H1 (cell line): ENCODE measurements around the gene CACNA1C. TPM values are rescaled to one million over a fixed set of nuclear protein-coding genes. Genes with fewer than 3 reads are reported as not detected.

ENCODE experiments used
- CTCF ChIA-PET: fragments of 300-600 bp; sonication (Branson Sonifier 250); formaldehyde crosslinking; loops from one replicate; lab custom pipeline; 2021; ENCODE audit not compliant: partially characterized antibody; lab: Charles Lee
- POLR2A ChIA-PET: fragments of 300-600 bp; sonication (Branson Sonifier 250); formaldehyde crosslinking; loops from one replicate; lab custom pipeline; 2021; ENCODE audit warnings: inconsistent platforms; ENCODE audit not compliant: partially characterized antibody; lab: Charles Lee
- DNase-seq, 2 experiments: peaks; one replicate each; pipeline versions ENCODE4 v3.0.0 to v3.0.0-alpha.2; 2010 to 2022; ENCODE audit warnings: low spot score in 2 of 2, low read depth in 1 of 2, mixed read lengths in 1 of 2
- FAIRE-seq: peaks from 2 replicates; lab custom pipeline; 2011; peaks lifted over from hg19 to GRCh38; lab: Jason Lieb, UNC
- H2AFZ ChIP-seq: 2 replicates; pipeline ENCODE4 v1.8.1; 2012; ENCODE audit warnings: low read length, inconsistent platforms
- H2AK5ac ChIP-seq: 2 replicates; pipeline ENCODE4 v1.6.1; 2013; ENCODE audit warnings: low read depth, low read length
- H2BK120ac ChIP-seq: replicated peaks from 2 replicates; pipeline ENCODE3; 2013; ENCODE audit warnings: low read depth, low read length, inconsistent platforms
- H2BK12ac ChIP-seq: 2 replicates; pipeline ENCODE4 v1.6.1; 2013; ENCODE audit warnings: low read depth, low read length
- H2BK15ac ChIP-seq: 2 replicates; pipeline ENCODE4 v1.6.1; 2013; ENCODE audit warnings: low read length
- H2BK20ac ChIP-seq: 2 replicates; pipeline ENCODE4 v1.6.1; 2013; ENCODE audit warnings: low read length
- H2BK5ac ChIP-seq: 2 replicates; pipeline ENCODE4 v1.6.1; 2013; ENCODE audit warnings: low read depth, low read length
- H3K14ac ChIP-seq: 2 replicates; pipeline ENCODE4 v1.6.1; 2013; ENCODE audit warnings: inconsistent platforms; ENCODE audit not compliant: insufficient read length
- H3K18ac ChIP-seq: 2 replicates; pipeline ENCODE4 v1.6.1; 2013; ENCODE audit warnings: low read length; ENCODE audit errors: extremely low read depth
- H3K23ac ChIP-seq: 2 replicates; pipeline ENCODE4 v1.6.1; 2013; ENCODE audit warnings: inconsistent platforms; ENCODE audit not compliant: insufficient read length
- H3K23me2 ChIP-seq: 2 replicates; pipeline ENCODE4 v1.6.1; 2013; ENCODE audit warnings: low read depth, low read length
- H3K27ac ChIP-seq: 2 replicates; pipeline ENCODE4 v1.6.1; 2011; ENCODE audit warnings: low read depth, low read length, inconsistent platforms
- H3K27me3 ChIP-seq, 4 experiments: replicated peaks in 1 of 4; 1 replicate in 1 of 4; 2 replicates in 3 of 4; pipeline versions ENCODE4 v1.6.1 to v1.8.1; 2011 to 2013; ENCODE audit warnings: low read length in 3 of 4, mild to moderate bottlenecking in 3 of 4, inconsistent platforms in 2 of 4, mixed read lengths in 2 of 4, moderate library complexity in 1 of 4; ENCODE audit not compliant: control insufficient read depth in 3 of 4, insufficient read depth in 3 of 4; ENCODE audit errors: extremely low read depth in 1 of 4
- H3K36me3 ChIP-seq, 4 experiments: 2 replicates each; pipeline versions ENCODE4 v1.6.1 to v1.8.1; 2011 to 2013; ENCODE audit warnings: mild to moderate bottlenecking in 4 of 4, low read length in 3 of 4, moderate library complexity in 2 of 4, control low read depth in 1 of 4, inconsistent platforms in 1 of 4; ENCODE audit not compliant: insufficient read depth in 4 of 4, control insufficient read depth in 2 of 4
- H3K4ac ChIP-seq: replicated peaks from 2 replicates; pipeline ENCODE3; 2013; ENCODE audit warnings: low read length, low read depth, mixed read lengths, inconsistent platforms; ENCODE audit not compliant: insufficient read length
- H3K4me1 ChIP-seq, 4 experiments: replicated peaks in 1 of 4; 1 replicate in 1 of 4; 2 replicates in 3 of 4; pipeline versions ENCODE4 v1.6.1 to v1.8.1; 2011 to 2013; ENCODE audit warnings: low read length in 3 of 4, inconsistent platforms in 2 of 4, mixed read lengths in 1 of 4; ENCODE audit not compliant: insufficient read depth in 4 of 4, control insufficient read depth in 3 of 4
- H3K4me2 ChIP-seq, 2 experiments: 2 replicates each; pipeline versions ENCODE4 v1.6.1 to v1.8.1; 2011 to 2013; ENCODE audit warnings: low read depth in 2 of 2, low read length in 2 of 2, control low read depth in 1 of 2, inconsistent platforms in 1 of 2, mild to moderate bottlenecking in 1 of 2; ENCODE audit not compliant: insufficient read depth in 1 of 2
- H3K4me3 ChIP-seq, 4 experiments: fragments of 200-600, 300-600 bp in 1 of 4; sonication (generic), shearing (Covaris generic), sonication (Bioruptor Twin) in 1 of 4; 2 replicates each; pipeline versions ENCODE4 v1.5.1 to v1.8.1; 2011 to 2016; ENCODE audit warnings: low read length in 4 of 4, low read depth in 3 of 4, control low read depth in 2 of 4, inconsistent platforms in 2 of 4, mild to moderate bottlenecking in 2 of 4, mixed read lengths in 1 of 4, moderate library complexity in 1 of 4; ENCODE audit not compliant: insufficient read depth in 2 of 4; ENCODE audit errors: extremely low read depth in 1 of 4
- H3K56ac ChIP-seq: replicated peaks from 2 replicates; pipeline ENCODE3; 2013; ENCODE audit warnings: low read depth, mild to moderate bottlenecking, mixed read lengths, low read length, inconsistent platforms; ENCODE audit not compliant: insufficient read length
- H3K79me1 ChIP-seq: 2 replicates; pipeline ENCODE4 v1.6.1; 2013; ENCODE audit warnings: low read depth, low read length, control low read depth
- H3K79me2 ChIP-seq, 2 experiments: 2 replicates each; pipeline versions ENCODE4 v1.6.1 to v1.8.1; 2012 to 2013; ENCODE audit warnings: low read length in 2 of 2, mild to moderate bottlenecking in 2 of 2, inconsistent platforms in 1 of 2; ENCODE audit not compliant: insufficient read depth in 2 of 2, control insufficient read depth in 1 of 2
- H3K9ac ChIP-seq, 4 experiments: replicated peaks in 1 of 4; 1 replicate in 1 of 4; 2 replicates in 3 of 4; pipeline versions ENCODE4 v1.6.1 to v1.8.1; 2011 to 2013; ENCODE audit warnings: low read depth in 3 of 4, low read length in 3 of 4, control low read depth in 2 of 4, mild to moderate bottlenecking in 2 of 4, moderate library complexity in 2 of 4, inconsistent platforms in 1 of 4; ENCODE audit errors: extremely low read depth in 1 of 4
- H3K9me3 ChIP-seq, 2 experiments: 2 replicates each; pipeline versions ENCODE4 v1.6.1 to v1.8.1; 2012 to 2013; ENCODE audit warnings: mild to moderate bottlenecking in 2 of 2, moderate library complexity in 2 of 2, control low read depth in 1 of 2, inconsistent platforms in 1 of 2, low read depth in 1 of 2, low read length in 1 of 2, mixed read lengths in 1 of 2; ENCODE audit not compliant: insufficient read depth in 2 of 2
- H4K20me1 ChIP-seq, 2 experiments: replicated peaks in 1 of 2; 2 replicates each; pipeline versions ENCODE3 to v1.8.1; 2011 to 2013; ENCODE audit warnings: inconsistent platforms in 2 of 2, low read length in 2 of 2, mild to moderate bottlenecking in 1 of 2; ENCODE audit not compliant: insufficient read depth in 2 of 2, control insufficient read depth in 1 of 2
- H4K5ac ChIP-seq: 2 replicates; pipeline ENCODE4 v1.6.1; 2013; ENCODE audit warnings: low read length, low read depth, mixed read lengths, inconsistent platforms; ENCODE audit not compliant: insufficient read length
- H4K8ac ChIP-seq: 2 replicates; pipeline ENCODE4 v1.8.0; 2013; ENCODE audit warnings: mild to moderate bottlenecking, moderate library complexity, low read length, inconsistent platforms; ENCODE audit not compliant: insufficient read depth; ENCODE audit errors: extremely low read depth
- H4K91ac ChIP-seq: replicated peaks from 2 replicates; pipeline ENCODE3; 2013; ENCODE audit warnings: low read length, mixed read lengths, inconsistent platforms; ENCODE audit not compliant: insufficient read length
- POU5F1 ChIP-seq: IDR thresholded peaks from 2 replicates; pipeline ENCODE4 v1.6.1; 2011; ENCODE audit warnings: low read depth, mild to moderate bottlenecking, low read length, moderate library complexity
- WGBS, 2 experiments: shearing (Covaris generic) in 1 of 2; methylation state at CpG; one replicate each; pipeline versions ENCODE4 v1.1.6 to v1.1.7; 2013 to 2015; ENCODE audit warnings: low lambda C conversion rate in 2 of 2, mixed read lengths in 2 of 2, inconsistent platforms in 1 of 2, low coverage in 1 of 2, missing lambda C conversion rate in 1 of 2; ENCODE audit not compliant: insufficient replicate concordance in 2 of 2, insufficient coverage in 1 of 2, insufficient read length in 1 of 2; ENCODE audit errors: extremely low coverage in 1 of 2, missing lambda C conversion rate in 1 of 2; 5-methylcytosine and 5-hydroxymethylcytosine counted together
- polyA plus RNA-seq, 7 experiments: library from polyadenylated mRNA; depleted of rRNA in 3 of 7; stranded (reverse) in 5 of 7; unstranded in 2 of 7; fragments of >200 nt in 5 of 7; fragments of 200-250 nt in 2 of 7; gene quantifications; 1 replicate in 5 of 7; 2 replicates in 1 of 7; 4 replicates in 1 of 7; pipeline versions ENCODE4 v1.2.1 to v1.2.3, GENCODE V29; 2011 to 2013; ENCODE audit warnings: missing spikeins in 2 of 7, mixed read lengths in 2 of 7
- total RNA-seq: library from RNA; stranded (reverse); fragmentation: NEBNext Ultra II Directional; extraction: Animal tissue kit (Norgen Biotek cat#: 25700); gene quantifications from 2 replicates; pipeline ENCODE4 v1.2.1, GENCODE V29; 2021

CACNA1C gene
- total and polyA plus RNA-seq, 2 of the 8 experiments (the other 6 are each of a cell fraction or from before 2014, with no cell fraction given), result 1.3 TPM

DNA sequence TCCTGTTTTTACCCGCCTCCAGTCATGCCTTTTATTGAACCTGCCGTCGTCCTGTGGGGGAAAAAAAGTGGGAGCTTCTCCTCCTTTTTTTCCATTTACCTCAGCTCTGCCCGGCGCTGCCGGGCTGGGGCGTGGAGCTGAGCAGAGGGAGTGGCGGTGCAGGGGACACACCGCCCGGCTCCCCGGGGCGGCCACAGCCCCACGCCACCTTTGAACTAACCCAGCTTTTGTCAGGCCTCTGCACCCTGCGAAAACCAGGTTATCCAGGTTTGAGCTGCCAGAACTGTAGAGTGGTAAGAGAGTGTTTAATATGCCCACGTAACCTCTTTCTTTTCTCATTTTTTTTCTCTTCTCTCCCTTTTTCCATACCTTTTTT, 581.0 kb downstream of the CACNA1C start:
- no peak overlapping the region for H4K91ac ChIP-seq
- no peak overlapping the region for H2BK20ac ChIP-seq
- no peak overlapping the region for H3K14ac ChIP-seq
- no peak overlapping the region for H3K9ac ChIP-seq
- no peaks in the 10 kb centered on the region for H3K36me3 ChIP-seq
- no peak overlapping the region for H3K18ac ChIP-seq
- H2AFZ ChIP-seq, result no peak overlapping the region
- no peaks in the 10 kb centered on the region for H3K27me3 ChIP-seq
- H2BK5ac ChIP-seq, result no peak overlapping the region
- no peaks in the 10 kb centered on the region for H3K79me2 ChIP-seq
- no peak overlapping the region for H3K4me2 ChIP-seq
- ChIA-PET CTCF (interaction anchor here (0.6 to 2.5 kb wide), 5 partner anchors 13 to 277 kb away, joined by 3 to 7 read pairs (median 3); no protein-coding TSS in a partner anchor), POLR2A (no interaction called here)
- H3K4ac ChIP-seq, result no peak overlapping the region
- H2BK12ac ChIP-seq, result no peak overlapping the region
- no peak overlapping the region for H3K4me3 ChIP-seq
- no peaks in the 10 kb centered on the region for H3K9me3 ChIP-seq
- H2AK5ac ChIP-seq, result no peak overlapping the region
- no peak overlapping the region for H2BK15ac ChIP-seq
- 93% methylated on average over 14 of the region's 15 CpGs; no CpG with 5 or more reads in 1 of the 2 experiments for WGBS, 2 experiments
- no peak overlapping the region for H3K27ac ChIP-seq
- no peak overlapping the region for H3K23ac ChIP-seq
- H4K20me1 ChIP-seq, result no peaks in the 10 kb centered on the region
- H4K8ac ChIP-seq, result no peak overlapping the region
- no peak overlapping the region for H2BK120ac ChIP-seq
- no peak overlapping the region for H4K5ac ChIP-seq
- H3K4me1 ChIP-seq, result no peaks in the 10 kb centered on the region
- H3K56ac ChIP-seq, result no peak overlapping the region
- no peaks in the 10 kb centered on the region for H3K79me1 ChIP-seq
- no peak for FAIRE-seq
- H3K23me2 ChIP-seq, result no peaks in the 10 kb centered on the region
- no peak for TF ChIP-seq POU5F1
- no peak for DNase-seq
